ENCODE results near the gene POLR3B. TPM values are rescaled to one million over a fixed set of nuclear protein-coding genes. Genes with fewer than 3 reads are reported as not detected.

The POLR3B gene
- total RNA-seq, 1 experiment from 2014 or later: 10.0 TPM

DNA sequence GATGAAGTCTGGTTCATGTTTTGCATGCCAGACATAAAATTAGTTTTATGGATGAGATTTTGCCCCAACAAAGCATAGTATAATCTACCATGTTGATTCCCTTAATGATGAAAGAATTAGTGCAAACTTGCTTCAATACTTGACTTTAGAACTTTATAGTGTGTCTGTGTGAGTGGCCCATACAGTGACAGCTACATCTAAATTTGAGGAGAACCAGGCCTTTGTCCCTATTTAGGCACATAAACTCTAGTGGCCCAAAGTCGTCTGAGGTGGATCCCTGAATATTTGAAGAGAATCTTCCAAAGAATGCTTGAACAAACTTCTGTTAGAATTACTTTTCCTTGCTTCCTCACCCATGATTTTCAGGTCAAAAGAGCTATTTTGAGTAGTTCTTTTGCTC is 70.4 kb downstream of the POLR3B start:
- Histone ChIP-seq H4K20me1 (ENCODE audit: insufficient read depth, low read depth, low read length) (no peaks in the 10 kb centered on the region), H3K4me1 (ENCODE audit: low read length) (no peaks in the 10 kb centered on the region), H3K27me3 (ENCODE audit: low read length) (no peaks in the 10 kb centered on the region), H3K36me3 (ENCODE audit: insufficient read depth, low read length) (peaks cover 9% of the 10 kb centered on the region; the same call in 1 of the 2 replicates), H3K9me2 (replicated peaks; ENCODE audit: insufficient read depth, low read length) (no peaks in the 10 kb centered on the region), H3K27ac (ENCODE audit: low read length) (no peak overlapping the region), H3K4me2 (ENCODE audit: low read depth, low read length, poor library complexity, severe bottlenecking) (no peak overlapping the region), H3K4me3 (ENCODE audit: low read length) (no peak overlapping the region), H3K9ac (ENCODE audit: low read length) (no peak overlapping the region), H3K79me2 (ENCODE audit: low read length) (peaks cover 5% of the 10 kb centered on the region; the same call in 1 of the 2 replicates), H3K9me3 (ENCODE audit: low read length) (no peaks in the 10 kb centered on the region), H2AFZ (ENCODE audit: low read length) (no peak overlapping the region)
- no peak for DNase-seq

DNA sequence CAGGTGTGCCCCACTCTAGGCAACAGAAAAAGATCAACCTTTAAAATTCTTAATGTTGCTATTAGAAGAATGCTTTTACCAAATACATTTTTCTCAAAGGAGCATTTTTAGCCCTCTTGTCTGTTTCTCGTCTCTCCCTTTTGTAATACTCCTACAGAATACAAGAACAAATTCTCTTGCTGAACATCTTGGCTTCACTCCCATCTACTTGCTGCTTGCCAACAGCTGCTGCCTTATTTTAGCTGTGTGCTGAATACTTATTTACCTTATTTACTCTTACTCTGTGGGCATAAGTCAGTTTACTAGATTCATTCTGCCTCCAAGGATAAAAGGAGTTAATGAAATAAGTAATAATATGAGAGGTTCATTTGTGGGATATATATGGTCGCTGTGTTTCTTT is 70.8 kb downstream of the POLR3B start:
- Histone ChIP-seq H3K79me2 (ENCODE audit: low read length) (peaks cover 5% of the 10 kb centered on the region; the same call in 1 of the 2 replicates), H3K9me3 (ENCODE audit: low read length) (no peaks in the 10 kb centered on the region), H3K27me3 (ENCODE audit: low read length) (no peaks in the 10 kb centered on the region), H3K36me3 (ENCODE audit: insufficient read depth, low read length) (peaks cover 9% of the 10 kb centered on the region; the same call in 1 of the 2 replicates), H3K9ac (ENCODE audit: low read length) (no peak overlapping the region), H3K27ac (ENCODE audit: low read length) (no peak overlapping the region), H3K4me1 (ENCODE audit: low read length) (no peaks in the 10 kb centered on the region), H2AFZ (ENCODE audit: low read length) (no peak overlapping the region), H4K20me1 (ENCODE audit: insufficient read depth, low read depth, low read length) (no peaks in the 10 kb centered on the region), H3K4me2 (ENCODE audit: low read depth, low read length, poor library complexity, severe bottlenecking) (no peak overlapping the region), H3K9me2 (replicated peaks; ENCODE audit: insufficient read depth, low read length) (no peaks in the 10 kb centered on the region), H3K4me3 (ENCODE audit: low read length) (no peak overlapping the region)
- DNase-seq: no peak

DNA sequence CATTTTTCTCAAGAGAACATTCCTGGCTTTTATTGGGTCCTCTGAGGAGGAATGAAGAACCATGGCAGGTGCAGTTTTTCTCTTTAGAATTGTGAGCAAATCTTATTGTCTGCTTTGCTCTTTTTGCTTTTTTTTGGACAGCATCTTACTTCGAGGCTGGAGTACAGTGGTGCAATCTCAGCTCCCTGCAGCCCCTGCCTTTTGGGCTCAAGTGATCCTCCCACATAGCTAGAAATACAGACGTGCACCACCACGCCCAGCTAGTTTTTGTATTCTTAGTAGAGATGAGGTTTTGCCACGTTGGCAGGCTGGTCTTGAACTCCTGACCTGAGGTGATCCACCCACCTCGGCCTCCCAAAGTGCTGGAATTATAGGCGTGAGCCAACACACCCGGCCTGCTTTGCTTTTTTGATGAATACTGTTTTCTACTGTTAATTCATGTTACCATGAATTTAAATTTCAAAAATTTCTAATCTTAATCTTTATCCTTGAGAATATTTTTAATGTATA is 71.5 kb downstream of the POLR3B start:
- H3K9me2 ChIP-seq (replicated peaks; ENCODE audit: insufficient read depth, low read length): no peaks in the 10 kb centered on the region
- peaks cover 9% of the 10 kb centered on the region; the same call in 1 of the 2 replicates for H3K36me3 ChIP-seq (ENCODE audit: insufficient read depth, low read length)
- no peak overlapping the region for H3K4me2 ChIP-seq (ENCODE audit: low read depth, low read length, poor library complexity, severe bottlenecking)
- no peak overlapping the region for H3K9ac ChIP-seq (ENCODE audit: low read length)
- H4K20me1 ChIP-seq (ENCODE audit: insufficient read depth, low read depth, low read length): no peaks in the 10 kb centered on the region
- H3K4me3 ChIP-seq (ENCODE audit: low read length): no peak overlapping the region
- H3K4me1 ChIP-seq (ENCODE audit: low read length): no peaks in the 10 kb centered on the region
- H3K27me3 ChIP-seq (ENCODE audit: low read length): no peaks in the 10 kb centered on the region
- no peak overlapping the region for H3K27ac ChIP-seq (ENCODE audit: low read length)
- peaks cover 5% of the 10 kb centered on the region; the same call in 1 of the 2 replicates for H3K79me2 ChIP-seq (ENCODE audit: low read length)
- H3K9me3 ChIP-seq (ENCODE audit: low read length): no peaks in the 10 kb centered on the region
- no peak for DNase-seq
- no peak overlapping the region for H2AFZ ChIP-seq (ENCODE audit: low read length)

- no peak overlapping the region for H3K4me2 ChIP-seq (ENCODE audit: low read depth, low read length, poor library complexity, severe bottlenecking)
- no peaks in the 10 kb centered on the region for H3K9me2 ChIP-seq (replicated peaks; ENCODE audit: insufficient read depth, low read length)
- H3K9ac ChIP-seq (ENCODE audit: low read length): no peak overlapping the region
- DNase-seq: no peak
- H3K36me3 ChIP-seq (ENCODE audit: insufficient read depth, low read length): peaks cover 9% of the 10 kb centered on the region; the same call in 1 of the 2 replicates
- no peak overlapping the region for H3K27ac ChIP-seq (ENCODE audit: low read length)
- H3K79me2 ChIP-seq (ENCODE audit: low read length): peaks cover 5% of the 10 kb centered on the region; the same call in 1 of the 2 replicates
- H2AFZ ChIP-seq (ENCODE audit: low read length): no peak overlapping the region
- no peak overlapping the region for H3K4me3 ChIP-seq (ENCODE audit: low read length)
- H3K27me3 ChIP-seq (ENCODE audit: low read length): no peaks in the 10 kb centered on the region
- no peaks in the 10 kb centered on the region for H3K4me1 ChIP-seq (ENCODE audit: low read length)
- no peaks in the 10 kb centered on the region for H3K9me3 ChIP-seq (ENCODE audit: low read length)
- H4K20me1 ChIP-seq (ENCODE audit: insufficient read depth, low read depth, low read length): no peaks in the 10 kb centered on the region
These were observed 72.1 kb downstream of the POLR3B start for GRCh38 chr12:106429636-106430035.

DNA sequence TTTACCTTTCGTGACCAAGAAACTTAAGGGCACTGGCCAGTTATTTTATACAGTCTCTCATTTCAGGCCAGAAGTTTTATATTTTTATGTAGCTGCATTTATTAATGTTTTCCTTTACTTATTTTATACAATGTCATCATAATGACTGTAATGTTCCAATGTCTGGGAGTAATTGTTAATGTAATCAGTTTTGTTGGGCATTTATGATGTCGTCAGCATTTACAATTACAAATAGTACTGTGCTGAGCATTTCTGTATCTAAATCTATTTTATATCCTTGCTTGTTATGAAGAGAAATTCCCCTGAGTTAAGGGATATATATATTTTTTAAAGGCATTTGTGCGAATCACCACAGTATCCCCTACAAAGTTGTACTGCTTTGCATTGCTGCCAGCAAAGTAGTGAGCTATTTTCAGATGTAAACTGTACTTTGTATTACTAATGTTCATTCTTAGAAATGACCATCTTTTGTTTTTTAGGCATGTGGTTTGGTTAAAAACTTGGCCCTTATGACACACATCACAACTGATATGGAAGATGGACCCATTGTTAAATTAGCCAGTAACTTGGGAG is 74.4 kb downstream of the POLR3B start:
- H3K9ac ChIP-seq (ENCODE audit: low read length): no peak overlapping the region
- H3K27ac ChIP-seq (ENCODE audit: low read length): no peak overlapping the region
- no peak overlapping the region for H3K4me2 ChIP-seq (ENCODE audit: low read depth, low read length, poor library complexity, severe bottlenecking)
- H3K9me3 ChIP-seq (ENCODE audit: low read length): no peaks in the 10 kb centered on the region
- H4K20me1 ChIP-seq (ENCODE audit: insufficient read depth, low read depth, low read length): no peaks in the 10 kb centered on the region
- H2AFZ ChIP-seq (ENCODE audit: low read length): no peak overlapping the region
- no peaks in the 10 kb centered on the region for H3K4me1 ChIP-seq (ENCODE audit: low read length)
- no peaks in the 10 kb centered on the region for H3K9me2 ChIP-seq (replicated peaks; ENCODE audit: insufficient read depth, low read length)
- no peaks in the 10 kb centered on the region for H3K27me3 ChIP-seq (ENCODE audit: low read length)
- no peak overlapping the region for H3K4me3 ChIP-seq (ENCODE audit: low read length)
- H3K79me2 ChIP-seq (ENCODE audit: low read length): no peaks in the 10 kb centered on the region
- peaks cover 18% of the 10 kb centered on the region; the same call in 1 of the 2 replicates for H3K36me3 ChIP-seq (ENCODE audit: insufficient read depth, low read length)
- DNase-seq: no peak

- H3K79me2 ChIP-seq (ENCODE audit: low read length): no peaks in the 10 kb centered on the region
- no peaks in the 10 kb centered on the region for H3K9me2 ChIP-seq (replicated peaks; ENCODE audit: insufficient read depth, low read length)
- DNase-seq: no peak
- H3K27ac ChIP-seq (ENCODE audit: low read length): no peak overlapping the region
- H3K4me2 ChIP-seq (ENCODE audit: low read depth, low read length, poor library complexity, severe bottlenecking): no peak overlapping the region
- no peaks in the 10 kb centered on the region for H3K9me3 ChIP-seq (ENCODE audit: low read length)
- H3K4me3 ChIP-seq (ENCODE audit: low read length): no peak overlapping the region
- no peaks in the 10 kb centered on the region for H4K20me1 ChIP-seq (ENCODE audit: insufficient read depth, low read depth, low read length)
- H3K4me1 ChIP-seq (ENCODE audit: low read length): no peaks in the 10 kb centered on the region
- no peak overlapping the region for H2AFZ ChIP-seq (ENCODE audit: low read length)
- H3K9ac ChIP-seq (ENCODE audit: low read length): no peak overlapping the region
- H3K36me3 ChIP-seq (ENCODE audit: insufficient read depth, low read length): peaks cover 23% of the 10 kb centered on the region; the same call in 1 of the 2 replicates
- no peaks in the 10 kb centered on the region for H3K27me3 ChIP-seq (ENCODE audit: low read length)
These were observed 75.5 kb downstream of the POLR3B start for GRCh38 chr12:106433055-106433454.

- no peak overlapping the region for H3K4me2 ChIP-seq (ENCODE audit: low read depth, low read length, poor library complexity, severe bottlenecking)
- H3K4me3 ChIP-seq (ENCODE audit: low read length): no peak overlapping the region
- no peaks in the 10 kb centered on the region for H3K9me3 ChIP-seq (ENCODE audit: low read length)
- H3K4me1 ChIP-seq (ENCODE audit: low read length): no peaks in the 10 kb centered on the region
- no peaks in the 10 kb centered on the region for H3K27me3 ChIP-seq (ENCODE audit: low read length)
- H3K9ac ChIP-seq (ENCODE audit: low read length): no peak overlapping the region
- no peak overlapping the region for H3K27ac ChIP-seq (ENCODE audit: low read length)
- peak; percentile 15 for DNase-seq
- no peaks in the 10 kb centered on the region for H4K20me1 ChIP-seq (ENCODE audit: insufficient read depth, low read depth, low read length)
- peaks cover 30% of the 10 kb centered on the region; the same call in 1 of the 2 replicates for H3K36me3 ChIP-seq (ENCODE audit: insufficient read depth, low read length)
- H3K79me2 ChIP-seq (ENCODE audit: low read length): no peaks in the 10 kb centered on the region
- H3K9me2 ChIP-seq (replicated peaks; ENCODE audit: insufficient read depth, low read length): no peaks in the 10 kb centered on the region
- no peak overlapping the region for H2AFZ ChIP-seq (ENCODE audit: low read length)
These were observed 77.0 kb downstream of the POLR3B start for GRCh38 chr12:106434526-106434925.

DNA sequence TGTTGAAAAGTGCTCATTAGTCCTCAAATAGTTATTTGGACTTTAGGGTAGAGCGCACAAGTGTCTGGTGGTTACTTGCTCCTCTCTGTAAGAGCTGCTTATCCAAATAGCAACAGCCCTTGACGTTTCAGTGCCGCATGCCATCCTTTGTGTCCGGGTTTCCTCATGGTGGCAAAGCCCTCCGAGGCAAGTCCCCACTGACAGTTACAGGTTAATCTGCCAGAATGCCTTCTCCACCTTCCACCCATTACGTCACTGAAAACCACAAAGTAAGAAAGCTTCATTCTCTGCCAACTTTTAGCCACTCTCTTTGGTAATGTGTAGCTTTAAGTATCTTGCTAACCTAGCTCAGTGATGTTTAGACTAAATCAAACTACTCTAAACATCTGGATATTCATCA is 78.6 kb downstream of the POLR3B start:
- no peaks in the 10 kb centered on the region for H3K27me3 ChIP-seq (ENCODE audit: low read length)
- H3K27ac ChIP-seq (ENCODE audit: low read length): no peak overlapping the region
- no peak overlapping the region for H3K4me3 ChIP-seq (ENCODE audit: low read length)
- H3K9me2 ChIP-seq (replicated peaks; ENCODE audit: insufficient read depth, low read length): no peaks in the 10 kb centered on the region
- no peaks in the 10 kb centered on the region for H3K9me3 ChIP-seq (ENCODE audit: low read length)
- H3K4me1 ChIP-seq (ENCODE audit: low read length): no peaks in the 10 kb centered on the region
- no peaks in the 10 kb centered on the region for H3K79me2 ChIP-seq (ENCODE audit: low read length)
- no peak overlapping the region for H3K9ac ChIP-seq (ENCODE audit: low read length)
- peaks cover 26% of the 10 kb centered on the region; the same call in 1 of the 2 replicates for H3K36me3 ChIP-seq (ENCODE audit: insufficient read depth, low read length)
- H2AFZ ChIP-seq (ENCODE audit: low read length): no peak overlapping the region
- H3K4me2 ChIP-seq (ENCODE audit: low read depth, low read length, poor library complexity, severe bottlenecking): no peak overlapping the region
- no peaks in the 10 kb centered on the region for H4K20me1 ChIP-seq (ENCODE audit: insufficient read depth, low read depth, low read length)
- no peak for DNase-seq
